Mesothelial cell of epicardium (in vitro differentiated cells): Measurements from ENCODE around the gene HARBI1. TPM values are rescaled to one million over a fixed set of nuclear protein-coding genes. Genes with fewer than 3 reads are reported as not detected.

ENCODE experiments used
- DNase-seq, 2 experiments: peaks; one replicate each; pipeline ENCODE4 v3.0.0; 2021; ENCODE audit warnings: low spot score in 2 of 2; ENCODE audit not compliant: unreplicated experiment in 2 of 2
- H3K27ac Mint-ChIP-seq: 2 replicates; pipeline ENCODE4 v1.8.0; 2021; ENCODE audit warnings: mixed read lengths
- H3K27me3 Mint-ChIP-seq: 2 replicates; pipeline ENCODE4 v1.8.0; 2021; ENCODE audit warnings: low read depth, mixed read lengths
- H3K36me3 Mint-ChIP-seq: 2 replicates; pipeline ENCODE4 v1.8.0; 2021; ENCODE audit warnings: mixed read lengths
- H3K4me1 Mint-ChIP-seq: 2 replicates; pipeline ENCODE4 v1.8.0; 2021; ENCODE audit warnings: mixed read lengths
- H3K4me3 Mint-ChIP-seq: 2 replicates; pipeline ENCODE4 v1.8.0; 2021; ENCODE audit warnings: mild to moderate bottlenecking, moderate library complexity, mixed read lengths
- H3K9me3 Mint-ChIP-seq: 2 replicates; pipeline ENCODE4 v1.8.0; 2021; ENCODE audit warnings: mixed read lengths
- total RNA-seq: library from RNA; stranded (reverse); gene quantifications from 3 replicates; pipeline ENCODE4 v1.2.1, GENCODE V29; 2021
- TF ChIP-seq, protein P1 (sequence below): fragments of 200-600 bp; sonication (generic); IDR thresholded peaks from one replicate; pipeline ENCODE4 v1.5.0; 2021; ENCODE audit warnings: antibody characterized with exemption; ENCODE audit not compliant: unreplicated experiment

The HARBI1 gene
- total RNA-seq, 1 donor from 2014 or later = 6.3 TPM

DNA sequence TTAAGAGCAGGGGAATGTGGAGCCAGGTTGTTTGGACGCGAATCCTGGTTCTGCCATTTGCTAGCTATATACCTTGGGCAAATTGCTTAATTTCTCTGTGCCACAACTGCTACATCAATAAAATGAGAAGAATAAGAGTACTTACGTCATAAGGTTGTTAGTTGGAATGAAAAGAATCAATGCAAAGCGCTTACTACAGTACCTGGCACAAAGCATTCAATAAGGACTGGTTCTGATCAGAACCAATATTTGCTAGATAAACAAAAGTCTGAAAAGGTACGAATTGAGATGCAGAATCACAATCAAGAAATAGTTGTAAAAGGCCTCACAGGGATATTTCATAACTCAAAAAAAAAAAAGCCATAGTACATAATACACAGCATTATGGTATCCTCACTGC, 34.4 kb downstream of the HARBI1 start:
- H3K27me3 Mint-ChIP-seq = no peaks in the 10 kb centered on the region
- H3K4me1 Mint-ChIP-seq = no peaks in the 10 kb centered on the region
- TF ChIP-seq, protein P1, sequence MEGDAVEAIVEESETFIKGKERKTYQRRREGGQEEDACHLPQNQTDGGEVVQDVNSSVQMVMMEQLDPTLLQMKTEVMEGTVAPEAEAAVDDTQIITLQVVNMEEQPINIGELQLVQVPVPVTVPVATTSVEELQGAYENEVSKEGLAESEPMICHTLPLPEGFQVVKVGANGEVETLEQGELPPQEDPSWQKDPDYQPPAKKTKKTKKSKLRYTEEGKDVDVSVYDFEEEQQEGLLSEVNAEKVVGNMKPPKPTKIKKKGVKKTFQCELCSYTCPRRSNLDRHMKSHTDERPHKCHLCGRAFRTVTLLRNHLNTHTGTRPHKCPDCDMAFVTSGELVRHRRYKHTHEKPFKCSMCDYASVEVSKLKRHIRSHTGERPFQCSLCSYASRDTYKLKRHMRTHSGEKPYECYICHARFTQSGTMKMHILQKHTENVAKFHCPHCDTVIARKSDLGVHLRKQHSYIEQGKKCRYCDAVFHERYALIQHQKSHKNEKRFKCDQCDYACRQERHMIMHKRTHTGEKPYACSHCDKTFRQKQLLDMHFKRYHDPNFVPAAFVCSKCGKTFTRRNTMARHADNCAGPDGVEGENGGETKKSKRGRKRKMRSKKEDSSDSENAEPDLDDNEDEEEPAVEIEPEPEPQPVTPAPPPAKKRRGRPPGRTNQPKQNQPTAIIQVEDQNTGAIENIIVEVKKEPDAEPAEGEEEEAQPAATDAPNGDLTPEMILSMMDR = no peak
- peaks cover 4% of the 10 kb centered on the region for H3K9me3 Mint-ChIP-seq
- no peak overlapping the region for H3K27ac Mint-ChIP-seq
- peaks cover 12% of the 10 kb centered on the region for H3K36me3 Mint-ChIP-seq
- DNase-seq = no peak
- H3K4me3 Mint-ChIP-seq = no peak overlapping the region

DNA sequence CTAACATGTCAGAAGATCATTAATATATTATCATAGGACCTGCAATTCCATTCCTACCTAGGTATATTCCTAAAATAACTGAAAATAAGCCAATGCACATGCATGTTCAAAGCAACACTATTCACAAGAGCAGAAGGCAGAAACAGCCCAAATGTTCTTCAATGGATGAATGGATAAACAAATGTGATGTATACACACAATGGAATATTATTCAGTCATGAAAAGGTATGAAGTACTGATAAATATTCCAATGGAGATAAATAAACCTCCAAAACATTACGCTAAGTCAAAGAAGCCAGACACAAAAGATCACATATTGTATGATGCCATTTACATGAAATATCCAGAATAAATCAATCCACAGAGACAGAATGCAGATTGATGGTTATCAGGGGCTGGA, 40.0 kb downstream of the HARBI1 start:
- Mint-ChIP-seq H3K4me3 (no peak overlapping the region), H3K9me3 (peaks cover 6% of the 10 kb centered on the region), H3K4me1 (no peaks in the 10 kb centered on the region), H3K27ac (no peak overlapping the region), H3K27me3 (no peaks in the 10 kb centered on the region), H3K36me3 (peaks cover 17% of the 10 kb centered on the region)
- DNase-seq = no peak
- TF ChIP-seq, protein P1 = no peak

DNA sequence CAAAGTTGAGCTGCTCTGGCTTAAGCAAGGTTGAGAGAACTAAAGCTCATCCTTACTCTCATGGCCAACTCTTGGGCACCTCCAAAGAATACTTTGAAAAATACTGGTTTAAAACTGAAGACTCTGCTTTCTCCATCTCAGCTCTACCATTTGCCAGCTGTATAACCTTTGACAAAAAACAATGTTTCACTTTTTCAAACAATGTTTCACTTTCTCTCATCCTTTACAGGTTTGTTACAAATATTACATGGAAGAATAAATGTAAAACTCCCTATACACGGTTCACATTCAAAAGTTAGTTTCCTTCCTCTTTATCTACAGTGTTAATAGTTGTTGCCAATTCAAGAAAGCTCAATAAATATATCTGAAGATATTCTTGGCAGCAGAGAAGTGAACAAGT, 42.4 kb downstream of the HARBI1 start:
- no peak overlapping the region for H3K4me3 Mint-ChIP-seq
- H3K27me3 Mint-ChIP-seq = no peaks in the 10 kb centered on the region
- TF ChIP-seq, protein P1 = no peak
- no peak overlapping the region for H3K27ac Mint-ChIP-seq
- peaks cover 13% of the 10 kb centered on the region for H3K36me3 Mint-ChIP-seq
- H3K4me1 Mint-ChIP-seq = peaks cover 2% of the 10 kb centered on the region
- DNase-seq = no peak
- peaks cover 5% of the 10 kb centered on the region for H3K9me3 Mint-ChIP-seq

DNA sequence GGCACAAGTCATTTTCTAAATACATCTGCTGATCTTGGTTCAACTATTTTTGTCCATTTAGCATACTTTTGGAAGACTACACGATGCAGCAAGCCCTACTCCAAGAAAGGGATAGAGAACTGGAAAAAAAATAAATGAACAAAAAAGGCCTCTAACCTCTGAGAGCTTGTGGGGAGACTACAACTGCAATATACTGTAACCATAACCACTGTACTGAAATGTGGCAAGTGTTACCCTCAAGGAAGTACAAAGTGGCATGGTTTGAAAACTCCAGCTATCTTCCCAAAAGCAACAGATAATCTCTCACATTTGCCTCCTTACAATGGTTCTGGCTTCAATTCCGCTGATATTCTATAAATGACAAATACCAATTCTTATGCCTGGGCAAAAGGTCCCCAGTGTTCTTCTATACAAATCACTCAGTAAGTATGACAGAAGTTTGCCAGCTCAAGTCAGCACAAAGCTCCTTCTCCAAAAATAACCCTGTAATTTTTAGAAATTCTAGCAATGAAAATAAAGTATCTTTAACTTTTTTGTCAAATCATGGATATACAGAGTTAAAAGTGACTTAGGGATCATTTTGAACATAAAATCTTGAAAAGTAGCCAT, 46.1 kb downstream of the HARBI1 start:
- Mint-ChIP-seq H3K36me3 (peaks cover 9% of the 10 kb centered on the region), H3K27ac (no peak overlapping the region), H3K27me3 (no peaks in the 10 kb centered on the region), H3K4me3 (no peak overlapping the region), H3K9me3 (peaks cover 5% of the 10 kb centered on the region), H3K4me1 (peaks cover 2% of the 10 kb centered on the region)
- DNase-seq = no peak
- TF ChIP-seq, protein P1 = no peak

DNA sequence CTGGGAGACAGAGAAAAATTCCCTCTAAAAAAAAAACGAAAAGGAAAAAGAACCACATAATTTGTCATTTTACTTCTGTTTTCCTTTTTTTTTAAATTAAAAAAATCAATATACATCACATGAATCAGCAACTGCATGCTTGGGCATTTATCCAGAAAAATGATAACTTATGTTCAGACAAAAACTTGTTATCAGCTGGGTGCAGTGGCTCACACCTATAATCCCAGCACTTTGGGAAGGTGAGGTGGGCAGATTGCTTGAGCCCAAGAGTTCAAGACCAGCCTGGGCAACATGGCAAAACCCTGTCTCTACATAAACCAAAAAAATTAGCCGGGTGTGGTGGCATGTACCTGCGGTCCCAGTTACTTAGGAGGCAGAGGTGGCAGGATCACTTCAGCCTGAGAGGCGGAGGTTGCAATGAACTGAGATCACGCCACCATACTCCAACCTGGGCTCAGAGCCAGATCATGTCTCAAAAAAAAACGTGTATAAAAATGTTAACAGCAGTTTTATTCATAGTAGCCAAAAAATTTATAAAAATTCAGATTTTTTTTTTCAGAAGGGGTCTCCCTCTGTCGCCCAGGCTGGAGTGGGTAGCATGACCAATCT, 51.7 kb downstream of the HARBI1 start:
- Mint-ChIP-seq H3K9me3 (no peaks in the 10 kb centered on the region), H3K27me3 (no peaks in the 10 kb centered on the region), H3K36me3 (no peaks in the 10 kb centered on the region), H3K4me1 (peaks cover 7% of the 10 kb centered on the region), H3K4me3 (no peak overlapping the region), H3K27ac (no peak overlapping the region)
- DNase-seq = no peak
- TF ChIP-seq, protein P1 = no peak

DNA sequence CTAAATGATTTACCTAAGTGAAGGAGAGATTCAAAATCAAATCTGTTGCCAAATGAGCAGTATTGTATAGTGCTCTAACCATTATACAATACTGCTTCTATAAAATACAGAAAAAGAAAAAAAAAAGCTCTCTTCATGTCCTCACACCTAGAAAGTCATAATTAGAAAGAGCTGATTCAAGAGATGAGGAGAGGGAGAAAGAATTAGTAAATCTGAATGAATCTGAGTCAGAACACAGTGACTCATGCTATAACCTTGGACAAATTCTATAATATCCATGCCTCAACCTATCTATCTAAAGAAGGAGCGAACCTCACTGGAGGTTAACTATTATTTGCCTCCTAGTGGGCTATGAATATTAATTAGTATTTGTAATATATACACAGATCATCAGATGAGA, 52.6 kb downstream of the HARBI1 start:
- DNase-seq = no peak
- TF ChIP-seq, protein P1 = no peak
- Mint-ChIP-seq H3K4me3 (no peak overlapping the region), H3K36me3 (no peaks in the 10 kb centered on the region), H3K9me3 (no peaks in the 10 kb centered on the region), H3K27ac (no peak overlapping the region), H3K27me3 (no peaks in the 10 kb centered on the region), H3K4me1 (peaks cover 13% of the 10 kb centered on the region)
